Measurements from ENCODE around the gene PAFAH2.

Gene PAFAH2

GRCh38 chr1:26025060-26025459, 27.2 kb upstream of the PAFAH2 start:
- H3K27me3 ChIP-seq (ENCODE audit: insufficient read depth, low read depth) = no peaks in the 10 kb centered on the region; the same call in 1 of the 2 replicates
- no peak overlapping the region for H3K27ac ChIP-seq
- H4K20me1 ChIP-seq (ENCODE audit: insufficient read depth) = no peaks in the 10 kb centered on the region
- H3K4me2 ChIP-seq = no peak overlapping the region
- H3K9ac ChIP-seq = no peak overlapping the region
- peaks cover 1% of the 10 kb centered on the region for H3K4me1 ChIP-seq (ENCODE audit: low read depth, poor library complexity, severe bottlenecking)
- no peaks in the 10 kb centered on the region for H3K79me2 ChIP-seq (ENCODE audit: insufficient read depth, low read depth)
- H3K36me3 ChIP-seq (ENCODE audit: insufficient read depth) = no peaks in the 10 kb centered on the region
- H3K4me3 ChIP-seq (IDR thresholded peaks at IDR 0.05; ENCODE audit: insufficient read depth, low read depth, low read length) = no peak overlapping the region
- no peak overlapping the region for H2AFZ ChIP-seq (ENCODE audit: low read depth)
- no peak for TF ChIP-seq CTCF (conservative IDR thresholded peaks at IDR 0.05; ENCODE audit: low read depth, low read length)

GRCh38 chr1:26023826-26024225, 26.0 kb upstream of the PAFAH2 start:
- Histone ChIP-seq H3K4me1 (ENCODE audit: low read depth, poor library complexity, severe bottlenecking) (peaks cover 9% of the 10 kb centered on the region), H3K27ac (no peak overlapping the region), H2AFZ (ENCODE audit: low read depth) (no peak overlapping the region), H3K27me3 (ENCODE audit: insufficient read depth, low read depth) (no peaks in the 10 kb centered on the region; the same call in 1 of the 2 replicates), H3K4me3 (IDR thresholded peaks at IDR 0.05; ENCODE audit: insufficient read depth, low read depth, low read length) (no peak overlapping the region), H3K9ac (no peak overlapping the region), H3K4me2 (no peak overlapping the region), H4K20me1 (ENCODE audit: insufficient read depth) (no peaks in the 10 kb centered on the region), H3K79me2 (ENCODE audit: insufficient read depth, low read depth) (no peaks in the 10 kb centered on the region), H3K36me3 (ENCODE audit: insufficient read depth) (no peaks in the 10 kb centered on the region)
- TF ChIP-seq CTCF (conservative IDR thresholded peaks at IDR 0.05; ENCODE audit: low read depth, low read length) = no peak

- H3K4me1 ChIP-seq (ENCODE audit: low read depth, poor library complexity, severe bottlenecking) = peaks cover 9% of the 10 kb centered on the region
- H3K79me2 ChIP-seq (ENCODE audit: insufficient read depth, low read depth) = no peaks in the 10 kb centered on the region
- no peak overlapping the region for H3K4me3 ChIP-seq (IDR thresholded peaks at IDR 0.05; ENCODE audit: insufficient read depth, low read depth, low read length)
- no peak overlapping the region for H3K9ac ChIP-seq
- TF ChIP-seq CTCF (conservative IDR thresholded peaks at IDR 0.05; ENCODE audit: low read depth, low read length) = no peak
- no peak overlapping the region for H3K27ac ChIP-seq
- no peaks in the 10 kb centered on the region; the same call in 1 of the 2 replicates for H3K27me3 ChIP-seq (ENCODE audit: insufficient read depth, low read depth)
- no peak overlapping the region for H3K4me2 ChIP-seq
- no peaks in the 10 kb centered on the region for H3K36me3 ChIP-seq (ENCODE audit: insufficient read depth)
- H4K20me1 ChIP-seq (ENCODE audit: insufficient read depth) = no peaks in the 10 kb centered on the region
- H2AFZ ChIP-seq (ENCODE audit: low read depth) = no peak overlapping the region
Observed at GRCh38 chr1:26023009-26023408, 25.1 kb upstream of the PAFAH2 start.

- Histone ChIP-seq H3K9ac (no peak overlapping the region), H3K79me2 (ENCODE audit: insufficient read depth, low read depth) (no peaks in the 10 kb centered on the region), H3K4me1 (ENCODE audit: low read depth, poor library complexity, severe bottlenecking) (peaks cover 9% of the 10 kb centered on the region), H3K27me3 (ENCODE audit: insufficient read depth, low read depth) (no peaks in the 10 kb centered on the region; the same call in 1 of the 2 replicates), H4K20me1 (ENCODE audit: insufficient read depth) (no peaks in the 10 kb centered on the region), H3K36me3 (ENCODE audit: insufficient read depth) (no peaks in the 10 kb centered on the region), H3K27ac (no peak overlapping the region), H3K4me2 (no peak overlapping the region), H3K4me3 (IDR thresholded peaks at IDR 0.05; ENCODE audit: insufficient read depth, low read depth, low read length) (no peak overlapping the region), H2AFZ (ENCODE audit: low read depth) (no peak overlapping the region)
- no peak for TF ChIP-seq CTCF (conservative IDR thresholded peaks at IDR 0.05; ENCODE audit: low read depth, low read length)
Observed at GRCh38 chr1:26022404-26022779, 24.5 kb upstream of the PAFAH2 start.
